GM19328 (cell line): ENCODE data around the gene ATMIN.

ENCODE experiments used
- ATAC-seq: cut with Tn5 transposase; IDR thresholded peaks from one replicate; pipeline ENCODE4 v1.9.1; 2021; ENCODE audit warnings: mild to moderate bottlenecking, moderate library complexity; ENCODE audit not compliant: unreplicated experiment

The ATMIN gene

GRCh38 chr16:81035398-81035974 is at the start of gene ATMIN:
ATMIN (plus strand) TSS chr16:81035842; CDS start chr16:81035871, 29 bp downstream.
- ATAC-seq = peak; percentile 87

- no peak for ATAC-seq
Measured at GRCh38 chr16:80986557-80986956, 49.1 kb upstream of the ATMIN start.

- ATAC-seq = no peak
Measured at GRCh38 chr16:80988756-80989155, 46.9 kb upstream of the ATMIN start.

GRCh38 chr16:80989801-80990200 is 45.8 kb upstream of the ATMIN start:
- no peak for ATAC-seq

- no peak for ATAC-seq
Measured at GRCh38 chr16:80990577-80990976, 45.1 kb upstream of the ATMIN start.

- ATAC-seq = no peak
Measured at GRCh38 chr16:80990978-80991377, 44.7 kb upstream of the ATMIN start.

GRCh38 chr16:80991792-80992430 is 43.7 kb upstream of the ATMIN start:
- no peak for ATAC-seq

- no peak for ATAC-seq
Measured at GRCh38 chr16:80992676-80993293, 42.9 kb upstream of the ATMIN start.

- ATAC-seq = no peak
Measured at GRCh38 chr16:80993307-80993706, 42.3 kb upstream of the ATMIN start.

- no peak for ATAC-seq
Measured at GRCh38 chr16:80993834-80994233, 41.8 kb upstream of the ATMIN start.

GRCh38 chr16:80994451-80994850 is 41.2 kb upstream of the ATMIN start:
- ATAC-seq = no peak

GRCh38 chr16:80996688-80997138 is 38.9 kb upstream of the ATMIN start:
- no peak for ATAC-seq

GRCh38 chr16:80997139-80997798 is 38.4 kb upstream of the ATMIN start:
- ATAC-seq = no peak

GRCh38 chr16:80997964-80998620 is 37.5 kb upstream of the ATMIN start:
- no peak for ATAC-seq

GRCh38 chr16:81000873-81001272 is 34.8 kb upstream of the ATMIN start:
- no peak for ATAC-seq

- no peak for ATAC-seq
Measured at GRCh38 chr16:81001330-81001729, 34.3 kb upstream of the ATMIN start.

- ATAC-seq = no peak
Measured at GRCh38 chr16:81003064-81003463, 32.6 kb upstream of the ATMIN start.

GRCh38 chr16:81003610-81004460 is 31.8 kb upstream of the ATMIN start:
- no peak for ATAC-seq

- ATAC-seq = no peak
Measured at GRCh38 chr16:81004646-81005353, 30.8 kb upstream of the ATMIN start.
